Naive thymus-derived CD4-positive, alpha-beta T cell (primary cell): ENCODE data around the gene HNF4A. TPM values are rescaled to one million over a fixed set of nuclear protein-coding genes. Genes with fewer than 3 reads are reported as not detected.

Source experiments
- ATAC-seq: fragments of 150-1000 bp; cut with Tn5 transposase; 2 replicates; pipeline ENCODE4 v1.10.0; 2021; ENCODE audit warnings: mild to moderate bottlenecking, moderate library complexity
- CTCF ChIA-PET: fragments of 350-600 bp; sonication (Branson Sonifier 250); formaldehyde crosslinking; loops from one replicate; lab custom pipeline; 2021; ENCODE audit warnings: antibody characterized with exemption; lab: Charles Lee
- POLR2A ChIA-PET: fragments of 350-600 bp; sonication (Branson Sonifier 250); formaldehyde crosslinking; loops from one replicate; lab custom pipeline; 2021; ENCODE audit warnings: antibody characterized with exemption, inconsistent platforms; lab: Charles Lee
- DNase-seq, 9 donors: peaks; one replicate each; pipeline versions ENCODE4 v3.0.0 to v3.0.0-alpha.2; 2020 to 2022; ENCODE audit warnings: mixed read lengths in 1 of 9
- H3K27ac ChIP-seq: one replicate; pipeline ENCODE4 v1.7.0; 2013; ENCODE audit warnings: mild to moderate bottlenecking, low read depth, low read length, moderate library complexity
- H3K27me3 ChIP-seq, 2 donors: one replicate each; pipeline ENCODE4 v1.7.0; 2013; ENCODE audit warnings: low read length in 2 of 2, mild to moderate bottlenecking in 2 of 2, moderate library complexity in 2 of 2; ENCODE audit not compliant: control insufficient read depth in 2 of 2, insufficient read depth in 2 of 2
- H3K36me3 ChIP-seq, 3 experiments: 1 replicate in 2 of 3; 2 replicates in 1 of 3; pipeline ENCODE4 v1.7.0; 2013; ENCODE audit warnings: low read length in 3 of 3, mild to moderate bottlenecking in 3 of 3, moderate library complexity in 1 of 3; ENCODE audit not compliant: insufficient read depth in 3 of 3, control insufficient read depth in 2 of 3
- H3K4me1 ChIP-seq, 2 donors: one replicate each; pipeline ENCODE4 v1.7.0; 2013; ENCODE audit warnings: low read length in 2 of 2, mild to moderate bottlenecking in 2 of 2, moderate library complexity in 1 of 2; ENCODE audit not compliant: control insufficient read depth in 2 of 2, insufficient read depth in 2 of 2
- H3K4me3 ChIP-seq: 2 replicates; pipeline ENCODE4 v1.7.0; 2013; ENCODE audit warnings: mild to moderate bottlenecking, low read length
- H3K9me3 ChIP-seq, 3 experiments: 1 replicate in 2 of 3; 2 replicates in 1 of 3; pipeline ENCODE4 v1.7.0; 2013; ENCODE audit warnings: low read length in 3 of 3; ENCODE audit not compliant: control insufficient read depth in 2 of 3
- H3K27ac Mint-ChIP-seq, 9 donors: one replicate each; pipeline ENCODE4 v1.8.0; 2020 to 2022; ENCODE audit warnings: mixed read lengths in 9 of 9, mild to moderate bottlenecking in 8 of 9, moderate library complexity in 5 of 9, inconsistent platforms in 2 of 9
- H3K27me3 Mint-ChIP-seq, 5 donors: one replicate each; pipeline ENCODE4 v1.8.0; 2021 to 2022; ENCODE audit warnings: mixed read lengths in 5 of 5, mild to moderate bottlenecking in 1 of 5
- H3K36me3 Mint-ChIP-seq, 5 donors: one replicate each; pipeline ENCODE4 v1.8.0; 2020 to 2022; ENCODE audit warnings: mixed read lengths in 5 of 5, mild to moderate bottlenecking in 3 of 5, inconsistent platforms in 1 of 5
- H3K4me1 Mint-ChIP-seq, 7 donors: one replicate each; pipeline ENCODE4 v1.8.0; 2020 to 2022; ENCODE audit warnings: mixed read lengths in 7 of 7, mild to moderate bottlenecking in 3 of 7, inconsistent platforms in 1 of 7
- H3K4me3 Mint-ChIP-seq, 10 donors: one replicate each; pipeline ENCODE4 v1.8.0; 2020 to 2022; ENCODE audit warnings: mild to moderate bottlenecking in 10 of 10, mixed read lengths in 10 of 10, moderate library complexity in 6 of 10, inconsistent platforms in 2 of 10
- H3K9me3 Mint-ChIP-seq, 11 donors: one replicate each; pipeline ENCODE4 v1.8.0; 2020 to 2022; ENCODE audit warnings: mixed read lengths in 11 of 11, mild to moderate bottlenecking in 4 of 11, inconsistent platforms in 1 of 11, moderate library complexity in 1 of 11
- intact Hi-C, 2 donors: fragments of 100-400 bp; cut with micrococcal nuclease; formaldehyde crosslinking; loops; one replicate each; pipeline ENCODE4 v1.15.1; 2023
- polyA plus RNA-seq, 2 donors: library from polyadenylated mRNA; unstranded; fragments of 300-500 nt; fragmentation: Illumina TruSeq; gene quantifications; one replicate each; pipeline ENCODE4 v1.2.3, GENCODE V29; 2021
- total RNA-seq, 6 experiments: library from RNA in 5 of 6; stranded (reverse) in 5 of 6; gene quantifications; 1 replicate in 5 of 6; 2 replicates in 1 of 6; pipeline ENCODE4 v1.2.3 and lab custom pipeline; 2021 to 2026

HNF4A gene
- total and polyA plus RNA-seq, 7 experiments from 2014 or later, result not detected

DNA sequence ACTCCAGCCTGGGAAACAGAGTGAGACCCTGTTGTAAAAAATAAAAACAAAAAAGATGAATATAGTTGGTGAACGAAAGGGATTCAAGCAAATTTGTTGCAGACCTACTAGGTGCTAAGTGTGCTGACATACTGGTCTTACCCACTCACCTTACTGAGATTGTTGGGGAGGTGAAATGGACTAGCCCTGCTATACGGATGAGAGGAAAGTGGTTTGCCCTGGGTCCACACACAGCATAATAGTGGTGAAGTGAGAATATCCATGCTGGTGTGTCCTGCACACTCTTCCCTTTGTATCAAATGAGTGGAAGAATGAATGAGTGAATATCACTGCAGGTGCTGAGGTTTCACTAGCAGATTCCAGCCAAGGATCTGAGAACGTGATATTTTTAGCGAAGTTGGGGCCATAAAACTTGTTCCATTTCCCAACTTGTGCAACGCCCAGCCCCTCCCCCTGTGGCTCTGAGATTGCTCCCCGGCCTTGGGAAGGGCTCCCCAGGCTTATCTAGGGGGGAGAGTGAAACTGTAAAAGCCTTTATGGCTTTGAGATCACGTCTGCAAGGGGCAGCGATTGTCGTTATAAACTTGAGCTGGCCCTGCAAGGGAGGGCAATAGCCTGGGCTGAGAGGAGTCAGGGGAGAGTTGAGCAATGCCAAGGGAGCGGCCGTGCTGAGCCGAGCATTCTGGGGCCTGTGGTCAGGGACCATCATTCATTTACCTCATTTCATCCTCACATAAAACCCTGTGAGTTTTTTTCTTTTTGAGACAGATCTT lies 87.0 kb downstream of the HNF4A start:
- no peak for ATAC-seq
- no peak overlapping the region for H3K27ac Mint-ChIP-seq

DNA sequence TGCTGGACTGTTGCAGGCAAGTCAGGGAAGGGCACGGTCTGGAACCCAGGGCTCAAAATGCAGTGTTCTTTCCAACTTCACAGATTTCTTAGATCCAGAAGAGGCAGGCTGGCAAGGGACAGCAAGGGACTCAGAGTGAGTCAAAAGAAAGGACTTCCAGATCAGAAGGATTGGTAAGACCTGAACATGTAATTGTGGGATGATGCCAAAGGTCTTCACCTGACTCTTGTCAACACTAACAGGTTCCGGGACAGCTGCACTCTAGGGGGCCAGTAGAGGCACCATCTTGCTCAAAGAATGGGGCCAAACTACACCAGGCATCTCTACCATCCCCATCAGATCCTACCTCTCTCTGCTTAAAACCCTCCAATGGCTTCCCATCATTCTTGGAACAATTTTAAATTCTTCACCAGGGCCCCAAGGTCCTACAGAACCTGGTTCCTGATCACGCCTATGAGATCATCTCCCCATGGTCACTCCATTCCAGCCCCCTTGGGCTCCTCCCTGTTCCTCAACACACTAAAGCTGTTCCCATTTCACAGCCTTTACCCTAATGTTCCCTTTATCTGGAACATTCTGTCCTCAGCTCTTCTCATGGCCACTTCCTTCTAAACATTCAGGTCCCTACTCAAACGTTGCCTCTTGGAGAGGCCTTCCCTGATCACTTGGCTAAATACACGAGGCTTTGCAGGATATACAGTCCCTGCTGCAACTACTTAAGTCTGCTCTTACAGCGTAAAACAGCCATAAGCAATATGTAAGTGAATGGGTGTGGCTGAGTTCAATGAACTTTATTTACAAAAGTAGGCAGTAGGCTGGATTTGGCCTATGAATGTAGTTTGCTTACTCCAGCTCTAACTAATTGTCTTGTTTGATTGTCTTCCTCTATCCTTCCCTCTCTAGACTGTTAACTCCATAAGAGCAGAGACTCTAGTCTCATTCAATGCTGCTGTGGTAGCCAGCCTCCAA lies 90.5 kb downstream of the HNF4A start:
- no peaks in the 10 kb centered on the region for H3K9me3 ChIP-seq
- no peak overlapping the region for H3K4me3 ChIP-seq
- no peak overlapping the region for H3K27ac ChIP-seq
- no peaks in the 10 kb centered on the region for H3K36me3 Mint-ChIP-seq
- no peaks in the 10 kb centered on the region for H3K4me1 ChIP-seq
- POLR2A ChIA-PET, result no interaction called here
- peaks cover 0 to 2% (median 0%) of the 10 kb centered on the region in 11 donors for H3K9me3 Mint-ChIP-seq
- no peaks in the 10 kb centered on the region for H3K27me3 ChIP-seq
- CTCF ChIA-PET, result no interaction called here
- peak overlapping the region in 1 of 9 donors; percentile 66 for H3K27ac Mint-ChIP-seq
- no peaks in the 10 kb centered on the region for H3K36me3 ChIP-seq
- H3K4me1 Mint-ChIP-seq, result no peaks in the 10 kb centered on the region
- peaks cover 0 to 15% (median 4%) of the 10 kb centered on the region in 5 donors for H3K27me3 Mint-ChIP-seq
- no peak overlapping the region for H3K4me3 Mint-ChIP-seq
- intact Hi-C loops, result no loop called here
- ATAC-seq (no peak), DNase-seq (no peak)

More for the DNA sequence above, 87.0 kb downstream of the HNF4A start:
- H3K4me3 Mint-ChIP-seq, result no peak overlapping the region
- no peaks in the 10 kb centered on the region for H3K36me3 Mint-ChIP-seq
- Histone ChIP-seq H3K9me3 (no peaks in the 10 kb centered on the region), H3K4me3 (no peak overlapping the region), H3K27me3 (no peaks in the 10 kb centered on the region), H3K4me1 (no peaks in the 10 kb centered on the region), H3K27ac (no peak overlapping the region), H3K36me3 (no peaks in the 10 kb centered on the region)
- peaks cover 0 to 26% (median under 1%) of the 10 kb centered on the region in 5 donors for H3K27me3 Mint-ChIP-seq
- intact Hi-C loops, result no loop called here
- DNase-seq, result no peak
- CTCF ChIA-PET, result no interaction called here
- no peaks in the 10 kb centered on the region for H3K4me1 Mint-ChIP-seq
- POLR2A ChIA-PET, result no interaction called here
- peaks cover 0 to 2% (median 0%) of the 10 kb centered on the region in 11 donors for H3K9me3 Mint-ChIP-seq

DNA sequence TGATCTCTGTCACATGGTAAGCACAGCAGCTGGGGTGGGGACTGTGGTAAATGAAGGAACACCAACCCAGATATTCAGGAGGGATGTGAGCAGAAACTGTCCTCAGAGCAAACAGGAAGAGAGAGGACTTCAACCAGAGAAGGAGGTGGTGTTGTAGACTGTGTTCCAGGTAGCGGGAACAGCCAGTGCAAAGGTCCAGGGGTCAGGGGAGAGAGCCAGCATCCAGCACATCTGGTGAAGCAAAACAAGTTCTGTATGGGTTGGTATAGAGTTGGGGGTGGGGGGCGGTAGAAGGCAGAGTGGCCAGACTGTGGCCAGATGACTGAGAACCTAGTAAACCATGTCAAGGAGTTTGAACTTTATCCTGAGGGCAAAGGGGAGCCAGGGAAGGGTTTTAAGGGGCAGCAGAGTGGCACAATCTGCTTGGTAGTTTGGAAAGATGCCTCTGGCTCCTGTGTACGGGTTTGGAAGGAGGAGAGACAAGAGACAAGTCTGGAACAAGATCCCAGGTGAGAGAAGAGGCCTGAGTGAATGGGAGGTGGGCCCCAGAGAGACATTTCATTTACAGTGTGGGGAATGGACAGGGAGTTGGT lies 92.4 kb downstream of the HNF4A start:
- no peak overlapping the region for H3K27ac ChIP-seq
- no peak for DNase-seq
- Mint-ChIP-seq H3K9me3 (peaks cover 0 to 2% (median 0%) of the 10 kb centered on the region in 11 donors), H3K4me1 (no peaks in the 10 kb centered on the region), H3K4me3 (no peak overlapping the region), H3K27me3 (peaks cover 0 to 9% (median 0%) of the 10 kb centered on the region in 5 donors), H3K36me3 (no peaks in the 10 kb centered on the region), H3K27ac (no peak overlapping the region)
- no peaks in the 10 kb centered on the region for H3K4me1 ChIP-seq
- no peaks in the 10 kb centered on the region for H3K9me3 ChIP-seq
- CTCF ChIA-PET, result no interaction called here
- intact Hi-C loops, result no loop called here
- no peak overlapping the region for H3K4me3 ChIP-seq
- H3K27me3 ChIP-seq, result no peaks in the 10 kb centered on the region
- ATAC-seq, result no peak
- no peaks in the 10 kb centered on the region for H3K36me3 ChIP-seq
- POLR2A ChIA-PET, result no interaction called here

DNA sequence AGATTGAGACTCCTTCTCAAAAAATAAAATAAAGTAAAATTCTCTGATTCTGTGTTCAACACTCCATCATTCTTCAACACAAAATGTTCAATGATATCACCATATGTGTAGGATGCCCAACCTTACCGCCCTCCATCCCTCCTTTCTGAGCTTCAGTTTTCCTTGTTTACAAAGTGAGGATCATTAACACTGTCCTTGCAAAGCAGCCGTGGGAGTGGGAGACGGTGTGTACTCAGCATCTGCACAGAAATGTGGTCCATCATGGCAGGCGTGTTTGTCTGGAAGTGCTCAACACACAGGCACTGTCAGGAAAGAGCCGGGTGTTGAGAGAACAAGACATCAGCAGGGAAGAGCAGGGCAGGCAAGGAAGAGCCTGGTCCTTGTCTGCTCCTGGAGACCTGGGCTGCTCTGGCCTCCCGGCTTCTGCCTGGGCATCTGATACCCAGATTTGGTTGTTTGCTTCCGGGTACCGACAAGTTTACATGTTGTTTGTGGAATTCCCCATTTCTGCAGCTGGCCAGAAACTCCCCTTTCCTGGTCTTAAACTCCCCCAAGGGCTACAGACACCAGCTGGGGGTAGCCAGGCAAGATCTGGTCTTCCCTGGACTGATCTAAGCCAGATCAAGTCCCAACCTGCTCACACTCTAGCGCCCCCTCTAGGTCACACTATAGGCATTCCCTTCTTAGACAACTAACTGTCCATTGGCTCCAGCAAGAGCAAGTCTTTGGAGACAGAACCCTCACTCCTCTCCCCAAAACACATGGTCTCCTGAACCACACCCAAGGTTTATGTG lies 93.5 kb downstream of the HNF4A start:
- H3K27ac Mint-ChIP-seq, result peak overlapping the region in 1 of 9 donors; percentile 8
- intact Hi-C loops, result no loop called here
- Histone ChIP-seq H3K9me3 (no peaks in the 10 kb centered on the region), H3K36me3 (no peaks in the 10 kb centered on the region), H3K27me3 (no peaks in the 10 kb centered on the region), H3K27ac (no peak overlapping the region), H3K4me1 (no peaks in the 10 kb centered on the region), H3K4me3 (no peak overlapping the region)
- no peaks in the 10 kb centered on the region for H3K4me1 Mint-ChIP-seq
- no peak for ATAC-seq
- ChIA-PET POLR2A (no interaction called here), CTCF (no interaction called here)
- no peak overlapping the region for H3K4me3 Mint-ChIP-seq
- no peaks in the 10 kb centered on the region for H3K36me3 Mint-ChIP-seq
- peaks cover 0 to 14% (median 0%) of the 10 kb centered on the region in 5 donors for H3K27me3 Mint-ChIP-seq
- no peaks in the 10 kb centered on the region for H3K9me3 Mint-ChIP-seq
- DNase-seq, result no peak

DNA sequence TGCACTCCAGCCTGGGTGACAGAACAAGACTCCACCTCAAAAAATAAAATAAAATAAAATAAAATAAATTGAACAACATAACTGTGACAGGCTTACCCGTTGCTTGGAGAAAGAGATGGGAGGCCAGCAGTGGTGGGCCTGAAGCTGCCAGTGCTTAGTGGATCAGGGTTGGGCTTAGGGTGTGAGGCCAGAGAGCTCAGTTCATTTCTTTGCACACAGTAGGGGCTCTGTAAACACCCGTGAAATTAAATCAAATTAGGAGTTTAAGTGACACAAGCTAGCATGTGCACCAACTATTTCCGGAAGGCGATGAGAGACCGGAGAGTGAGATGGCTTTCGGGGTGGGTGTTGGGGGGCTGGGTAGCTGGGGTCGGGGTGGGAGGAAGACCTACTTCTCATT lies 94.4 kb downstream of the HNF4A start:
- Mint-ChIP-seq H3K4me3 (no peak overlapping the region), H3K9me3 (no peaks in the 10 kb centered on the region), H3K27me3 (peaks cover 0 to 14% (median 0%) of the 10 kb centered on the region in 5 donors), H3K36me3 (no peaks in the 10 kb centered on the region), H3K27ac (no peak overlapping the region), H3K4me1 (no peaks in the 10 kb centered on the region)
- CTCF ChIA-PET, result no interaction called here
- no peaks in the 10 kb centered on the region for H3K36me3 ChIP-seq
- no peak overlapping the region for H3K4me3 ChIP-seq
- no peaks in the 10 kb centered on the region for H3K27me3 ChIP-seq
- no peaks in the 10 kb centered on the region for H3K4me1 ChIP-seq
- H3K27ac ChIP-seq, result no peak overlapping the region
- ATAC-seq (no peak), DNase-seq (no peak)
- POLR2A ChIA-PET, result interaction anchor here (0.7 kb wide), 1 partner anchor 1949 kb away, joined by 3 read pairs; no protein-coding TSS in a partner anchor
- intact Hi-C loops, result no loop called here
- H3K9me3 ChIP-seq, result no peaks in the 10 kb centered on the region

DNA sequence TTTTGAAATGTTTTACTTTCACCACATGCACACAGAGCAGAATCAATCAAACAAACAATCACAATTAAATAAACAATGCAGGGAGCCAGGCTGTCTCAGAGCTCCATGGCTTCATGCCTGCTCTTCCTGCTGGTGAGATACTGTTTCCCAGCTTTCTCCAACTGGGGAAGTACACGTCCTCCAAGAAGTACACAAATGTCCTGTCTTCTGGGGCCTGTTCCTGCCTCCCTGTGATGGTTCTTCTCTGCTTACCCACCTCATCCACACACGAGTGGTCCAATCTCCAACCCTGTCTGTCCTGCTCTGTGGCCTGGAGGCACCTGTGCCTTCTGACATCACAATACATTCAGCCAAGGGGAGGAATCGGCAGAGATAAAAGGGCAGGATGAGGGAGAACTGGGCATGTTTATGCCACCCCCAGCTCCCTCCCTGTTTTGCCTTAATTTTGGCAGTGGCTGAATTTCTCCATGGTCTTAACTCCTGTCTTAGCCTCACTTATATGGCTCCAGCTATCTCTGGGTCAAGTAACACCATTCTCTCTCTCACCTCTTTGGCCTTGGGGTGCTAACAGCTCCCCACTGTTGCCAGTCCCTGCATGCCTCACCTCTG lies 94.9 kb downstream of the HNF4A start:
- H3K4me3 Mint-ChIP-seq, result no peak overlapping the region
- CTCF ChIA-PET, result no interaction called here
- POLR2A ChIA-PET, result interaction anchor here (0.7 kb wide), 1 partner anchor 1949 kb away, joined by 3 read pairs; no protein-coding TSS in a partner anchor
- no peak overlapping the region for H3K27ac Mint-ChIP-seq
- peaks cover 0 to 10% (median 0%) of the 10 kb centered on the region in 5 donors for H3K27me3 Mint-ChIP-seq
- H3K36me3 Mint-ChIP-seq, result no peaks in the 10 kb centered on the region
- Histone ChIP-seq H3K27ac (no peak overlapping the region), H3K9me3 (no peaks in the 10 kb centered on the region), H3K4me3 (no peak overlapping the region), H3K4me1 (no peaks in the 10 kb centered on the region), H3K27me3 (no peaks in the 10 kb centered on the region), H3K36me3 (no peaks in the 10 kb centered on the region)
- intact Hi-C loops, result no loop called here
- H3K4me1 Mint-ChIP-seq, result no peaks in the 10 kb centered on the region
- DNase-seq (no peak), ATAC-seq (no peak)
- H3K9me3 Mint-ChIP-seq, result no peaks in the 10 kb centered on the region
